Ecto neural progenitor cell (in vitro differentiated cells): Measurements from ENCODE around the gene APOC3.

Experiments
- DNase-seq: peaks from one replicate; pipeline ENCODE4 v3.0.0-alpha.2; 2018; ENCODE audit warnings: low spot score

The APOC3 gene

GRCh38 chr11:116849060-116849459, 19.4 kb downstream of the APOC3 start:
- no peak for DNase-seq

- DNase-seq, result no peak
These were observed 19.8 kb downstream of the APOC3 start for GRCh38 chr11:116849486-116849885.

GRCh38 chr11:116851626-116852025, 21.9 kb downstream of the APOC3 start:
- DNase-seq, result no peak

GRCh38 chr11:116852261-116853031, 22.7 kb downstream of the APOC3 start:
- DNase-seq, result no peak

- no peak for DNase-seq
These were observed 23.9 kb downstream of the APOC3 start for GRCh38 chr11:116853461-116854073.

GRCh38 chr11:116855413-116855812, 25.7 kb downstream of the APOC3 start:
- no peak for DNase-seq

- DNase-seq, result no peak
These were observed 26.7 kb downstream of the APOC3 start for GRCh38 chr11:116856423-116856822.

- no peak for DNase-seq
These were observed 27.6 kb downstream of the APOC3 start for GRCh38 chr11:116857316-116857715.

GRCh38 chr11:116857936-116858335, 28.2 kb downstream of the APOC3 start:
- DNase-seq, result no peak

GRCh38 chr11:116859175-116859574, 29.5 kb downstream of the APOC3 start:
- DNase-seq, result no peak

GRCh38 chr11:116860303-116860702, 30.6 kb downstream of the APOC3 start:
- DNase-seq, result no peak

GRCh38 chr11:116861539-116861938, 31.8 kb downstream of the APOC3 start:
- no peak for DNase-seq

- no peak for DNase-seq
These were observed 32.5 kb downstream of the APOC3 start for GRCh38 chr11:116862185-116862584.

GRCh38 chr11:116862951-116863350, 33.2 kb downstream of the APOC3 start:
- DNase-seq, result no peak

- no peak for DNase-seq
These were observed 34.8 kb downstream of the APOC3 start for GRCh38 chr11:116864531-116864930.

GRCh38 chr11:116865696-116866095, 36.0 kb downstream of the APOC3 start:
- no peak for DNase-seq

- no peak for DNase-seq
These were observed 37.2 kb downstream of the APOC3 start for GRCh38 chr11:116866804-116867455.

GRCh38 chr11:116867619-116868018, 37.9 kb downstream of the APOC3 start:
- no peak for DNase-seq

- DNase-seq, result no peak
These were observed 38.4 kb downstream of the APOC3 start for GRCh38 chr11:116868066-116868465.

- no peak for DNase-seq
These were observed 39.9 kb downstream of the APOC3 start for GRCh38 chr11:116869610-116870009.

GRCh38 chr11:116870054-116870453, 40.3 kb downstream of the APOC3 start:
- DNase-seq, result no peak

GRCh38 chr11:116871248-116871647, 41.5 kb downstream of the APOC3 start:
- no peak for DNase-seq

- no peak for DNase-seq
These were observed 43.7 kb downstream of the APOC3 start for GRCh38 chr11:116873381-116873780.
